Measurements from ENCODE around the gene POLL.
"Not testable (repeated sequence)": the region's sequence is repeated elsewhere in the genome, so short reads cannot be mapped to it uniquely, and the experiment has no call there.

The POLL gene

DNA sequence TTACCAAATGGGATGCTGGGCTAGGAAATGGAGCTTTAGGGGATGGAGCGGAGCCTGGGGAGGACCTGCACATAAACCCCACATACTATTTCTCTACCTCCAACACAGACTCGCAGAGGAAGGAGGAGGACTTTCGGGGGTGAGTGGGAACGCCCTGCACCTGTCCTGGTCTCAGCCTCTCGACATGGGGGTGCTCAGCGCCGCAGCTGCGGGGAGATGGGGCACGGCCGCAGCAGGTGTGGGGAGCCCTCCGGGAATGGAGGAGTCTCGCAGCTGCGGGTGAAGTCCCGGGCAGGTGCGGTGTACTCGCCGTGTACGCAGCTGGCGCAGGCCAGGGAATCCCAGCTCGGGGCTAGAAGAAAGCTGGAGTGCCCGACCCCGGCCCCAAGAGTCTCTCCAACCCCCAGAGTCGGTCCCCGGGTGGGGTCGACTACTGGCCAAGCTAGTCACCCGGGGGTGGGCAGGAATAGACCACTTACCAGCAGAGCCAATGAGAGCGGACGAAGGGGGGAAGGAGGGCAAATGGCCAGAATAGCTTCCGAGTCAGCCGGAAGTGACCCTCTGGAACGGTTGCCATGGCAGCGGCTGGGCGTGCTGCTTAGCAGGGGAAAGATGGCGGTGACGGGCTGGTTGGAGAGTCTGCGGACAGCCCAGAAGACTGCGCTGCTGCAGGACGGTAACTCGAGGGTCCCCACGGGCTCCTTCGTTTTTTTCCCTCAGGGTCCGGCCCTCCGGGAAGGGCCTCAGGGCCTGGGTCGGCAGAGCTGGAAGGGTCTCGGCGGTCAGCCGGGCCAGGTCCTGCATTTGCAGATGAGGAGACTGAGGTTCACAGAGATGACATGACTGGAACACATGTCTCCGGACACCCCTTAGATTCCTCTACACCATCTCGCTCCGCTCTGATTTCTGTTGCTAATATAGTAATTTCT, at the start of gene POLL, which contains the start of gene DPCD:
POLL (minus strand) TSS at position 533 of the 929 bp plus-strand sequence. CDS start 897 bp downstream, outside the sequence.
DPCD (plus strand) TSS at position 597 of the 929 bp plus-strand sequence; CDS start at position 613, 16 bp downstream.
- peak; percentile 96 for DNase-seq (ENCODE audit: low spot score)

DNA sequence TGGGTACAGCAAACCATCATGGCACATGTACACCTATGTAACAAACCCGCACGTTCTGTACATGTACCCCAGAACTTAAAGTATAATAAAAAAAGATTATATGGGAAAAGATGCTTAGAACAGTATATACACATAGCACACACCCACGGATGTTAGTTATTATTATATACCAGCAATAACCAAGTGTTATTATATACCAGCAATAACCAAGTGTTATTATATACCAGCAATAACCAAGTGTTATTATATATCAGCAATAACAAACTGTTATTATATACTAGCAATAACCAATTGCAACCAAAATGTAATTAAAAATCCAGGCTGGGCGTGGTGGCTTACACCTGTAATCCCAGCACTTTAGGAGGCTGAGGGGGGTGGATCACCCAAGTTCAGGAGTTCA, 45.5 kb upstream of the POLL start:
- not testable (repeated sequence) for DNase-seq (ENCODE audit: low spot score)

DNA sequence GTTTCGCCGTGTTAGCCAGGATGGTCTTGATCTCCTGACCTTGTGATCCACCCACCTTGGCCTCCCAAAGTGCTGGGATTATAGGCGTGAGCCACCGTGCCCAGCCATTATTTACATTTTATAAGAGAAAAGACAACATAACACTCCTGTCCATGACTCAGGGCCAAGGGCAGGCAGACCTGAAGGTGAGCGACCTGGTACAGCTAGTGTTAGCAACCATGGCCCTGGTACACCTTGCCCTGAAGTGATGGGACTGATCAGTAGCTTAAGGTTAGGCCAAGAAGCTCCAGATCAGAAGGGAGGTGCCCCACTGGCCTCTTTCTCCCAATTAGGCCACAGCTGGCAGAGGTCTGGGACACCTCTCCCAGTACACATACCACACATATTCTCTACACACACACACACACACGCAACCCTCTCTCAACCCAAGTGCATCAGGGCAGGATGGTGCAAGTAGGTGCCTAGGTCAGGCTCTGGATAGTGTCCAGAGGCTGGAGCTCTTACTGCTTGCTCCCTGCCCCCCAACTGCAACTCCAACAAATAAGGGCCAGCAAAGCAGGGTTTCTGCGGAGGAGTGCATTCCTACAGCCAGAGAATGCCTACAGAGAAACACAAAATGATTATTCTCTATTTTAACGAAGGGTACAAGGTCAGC, 43.9 kb upstream of the POLL start:
- no peak for DNase-seq (ENCODE audit: low spot score)

DNA sequence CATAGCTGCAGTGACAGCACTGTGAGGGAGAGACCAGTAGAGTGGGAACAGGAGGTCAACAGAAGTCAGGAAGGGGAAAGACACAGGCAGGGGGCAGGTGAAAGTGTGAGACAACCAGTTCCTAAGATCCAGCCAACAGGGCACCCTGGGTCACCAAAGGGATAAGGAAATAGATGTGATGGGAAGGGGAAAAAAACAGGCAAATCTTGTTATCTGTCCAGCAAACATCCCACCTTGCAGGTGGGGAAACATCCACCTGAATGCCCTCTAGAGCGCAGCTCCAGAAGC, 42.5 kb upstream of the POLL start:
- no peak for DNase-seq (ENCODE audit: low spot score)

DNA sequence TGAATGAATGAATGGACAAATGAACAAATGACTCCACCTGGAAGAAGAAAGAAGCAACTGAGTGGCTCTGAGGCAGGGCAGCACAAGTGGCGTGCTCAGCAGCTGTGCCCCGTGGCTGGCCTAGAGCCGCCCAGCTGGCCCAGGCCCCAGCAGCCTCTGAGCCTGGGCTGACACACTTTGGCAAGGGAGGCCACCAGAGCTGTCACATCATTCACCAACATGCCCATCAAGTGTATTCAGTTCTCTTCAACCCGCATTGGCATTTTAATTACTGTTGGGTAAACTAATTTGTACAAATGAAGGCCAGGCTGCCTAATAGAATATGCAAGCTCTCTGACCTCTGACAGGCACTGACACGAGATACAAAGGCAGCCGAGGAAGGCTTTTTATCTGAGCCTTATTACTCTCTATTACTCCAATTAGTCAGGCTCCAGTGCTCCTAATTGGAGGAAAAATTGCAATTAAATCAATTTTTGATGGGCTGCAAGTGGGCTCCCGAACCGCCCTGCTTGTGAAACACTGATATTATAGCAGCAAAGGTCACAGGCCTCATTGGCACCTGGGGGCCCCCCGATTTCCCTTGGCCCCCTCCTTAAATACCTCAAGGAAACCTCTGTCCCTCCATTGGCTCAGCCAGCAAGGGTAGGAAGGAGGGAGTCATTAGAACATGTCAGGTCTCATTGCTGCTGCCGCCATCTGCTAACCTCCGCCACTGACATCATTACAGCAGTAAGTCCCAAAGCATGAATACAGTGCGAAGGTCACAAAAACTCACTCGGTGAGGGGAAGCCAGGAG, 42.0 kb upstream of the POLL start:
- DNase-seq (ENCODE audit: low spot score): no peak

DNA sequence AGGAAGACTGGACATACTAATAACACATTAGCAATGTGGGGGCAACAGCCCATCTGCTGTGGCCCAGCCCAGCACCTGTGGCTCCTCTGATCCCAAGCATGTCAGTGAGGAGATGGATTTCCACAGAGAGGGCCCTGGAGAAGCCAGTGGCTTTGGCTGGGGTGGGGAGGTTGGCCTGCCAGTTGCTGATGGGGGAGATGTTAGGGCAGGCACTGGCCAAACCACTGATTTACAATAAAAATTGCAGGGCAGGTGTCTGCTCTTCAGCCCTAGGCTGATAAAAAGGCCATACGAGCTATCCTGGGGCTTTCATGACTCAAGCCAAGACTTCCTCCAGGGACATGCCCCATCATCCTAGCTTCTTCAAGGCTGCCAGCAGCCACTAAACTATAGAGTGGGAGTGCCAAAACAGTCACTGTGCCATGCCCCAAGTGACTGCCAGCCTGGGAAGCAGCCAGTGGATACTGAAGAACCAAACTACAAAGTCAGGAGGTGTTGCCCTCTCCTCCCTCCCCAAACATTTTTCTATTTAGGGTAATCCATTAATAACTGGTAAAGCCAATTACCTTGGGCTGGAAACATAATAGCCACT, 37.9 kb upstream of the POLL start:
- no peak for DNase-seq (ENCODE audit: low spot score)

DNA sequence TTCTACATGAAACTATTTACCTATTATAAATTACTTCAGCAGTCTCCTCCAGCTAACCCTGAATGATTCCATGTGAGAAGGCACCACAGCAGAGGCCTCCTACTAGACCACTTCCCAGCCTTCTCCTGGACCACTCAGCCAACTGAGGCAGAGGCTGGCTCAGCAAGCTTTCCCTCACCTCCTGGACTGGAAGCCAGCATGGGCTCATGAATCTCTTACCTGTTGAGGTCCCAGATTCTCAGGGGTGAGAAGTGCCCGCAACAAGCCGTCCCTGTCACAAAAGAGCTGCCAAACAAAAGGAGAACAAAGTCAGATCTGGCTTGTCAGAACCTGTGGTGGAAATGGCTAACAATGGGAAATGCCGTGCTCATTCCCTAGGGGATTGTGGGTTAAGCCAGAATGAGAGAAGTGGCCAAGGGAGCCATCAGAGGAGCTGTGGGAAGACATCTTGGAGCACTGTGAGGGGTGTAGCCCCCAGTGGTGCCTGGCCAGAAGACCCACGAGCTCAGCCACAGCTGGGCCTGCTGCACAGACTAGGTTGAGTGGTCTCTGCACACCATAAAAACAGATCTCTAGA, 36.6 kb upstream of the POLL start:
- DNase-seq (ENCODE audit: low spot score): no peak

DNA sequence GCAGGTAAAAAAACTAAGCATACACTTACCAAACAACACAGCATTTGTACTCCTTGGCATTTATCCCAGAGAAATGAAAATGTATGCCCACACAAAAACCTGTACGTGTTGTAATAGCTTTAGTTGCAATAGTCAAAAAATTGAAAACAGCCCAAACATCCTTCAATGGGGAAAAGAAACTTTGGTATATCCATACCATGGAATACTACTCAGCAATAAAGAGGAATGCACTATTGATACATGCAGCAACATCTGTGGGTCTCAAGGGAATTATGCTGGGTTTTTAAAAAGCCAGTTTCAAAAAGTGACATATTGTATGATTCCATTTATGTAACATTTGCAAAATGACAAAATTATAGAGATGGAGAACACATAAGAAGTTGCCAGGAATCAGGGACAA, 35.5 kb upstream of the POLL start:
- DNase-seq (ENCODE audit: low spot score): no peak

DNA sequence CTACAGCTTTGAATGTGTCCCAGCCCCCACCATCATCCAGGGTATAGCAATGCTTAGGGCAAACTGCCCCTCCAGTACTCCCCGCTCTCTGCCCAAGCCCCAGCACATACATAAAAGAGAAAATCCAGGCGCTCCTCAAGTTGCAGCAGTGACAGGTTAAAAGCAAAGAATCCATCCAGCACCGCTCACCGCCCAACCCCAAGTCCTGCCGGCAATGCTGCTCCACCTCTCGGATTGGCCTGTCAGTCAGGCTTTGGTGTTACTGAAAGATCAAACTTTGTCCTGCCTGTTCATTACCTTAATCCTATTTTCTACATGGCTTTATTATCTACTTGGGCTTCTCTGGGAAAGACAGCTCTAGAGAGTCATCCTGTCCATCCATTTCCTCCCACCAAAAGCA, 31.9 kb upstream of the POLL start:
- DNase-seq (ENCODE audit: low spot score): no peak

DNA sequence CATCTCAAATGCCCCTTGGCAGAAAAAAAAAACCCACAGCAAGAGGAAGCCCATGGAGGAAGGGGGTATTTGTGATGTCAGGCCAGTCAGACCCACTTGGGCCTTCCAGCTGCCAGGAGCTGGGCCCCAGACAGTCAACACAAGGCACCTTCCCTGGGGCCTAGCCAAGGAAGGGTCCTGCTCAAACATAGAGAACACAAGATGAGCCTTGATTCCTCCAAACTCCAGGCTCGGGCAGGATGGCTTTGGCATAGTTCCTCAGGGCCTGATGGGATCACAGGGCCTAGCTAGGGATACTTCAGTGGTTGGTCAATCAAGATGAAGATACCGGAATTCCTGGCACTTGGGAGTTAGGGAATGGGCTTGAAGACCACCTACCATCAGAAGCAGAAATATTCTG, 30.8 kb upstream of the POLL start:
- DNase-seq (ENCODE audit: low spot score): no peak

DNA sequence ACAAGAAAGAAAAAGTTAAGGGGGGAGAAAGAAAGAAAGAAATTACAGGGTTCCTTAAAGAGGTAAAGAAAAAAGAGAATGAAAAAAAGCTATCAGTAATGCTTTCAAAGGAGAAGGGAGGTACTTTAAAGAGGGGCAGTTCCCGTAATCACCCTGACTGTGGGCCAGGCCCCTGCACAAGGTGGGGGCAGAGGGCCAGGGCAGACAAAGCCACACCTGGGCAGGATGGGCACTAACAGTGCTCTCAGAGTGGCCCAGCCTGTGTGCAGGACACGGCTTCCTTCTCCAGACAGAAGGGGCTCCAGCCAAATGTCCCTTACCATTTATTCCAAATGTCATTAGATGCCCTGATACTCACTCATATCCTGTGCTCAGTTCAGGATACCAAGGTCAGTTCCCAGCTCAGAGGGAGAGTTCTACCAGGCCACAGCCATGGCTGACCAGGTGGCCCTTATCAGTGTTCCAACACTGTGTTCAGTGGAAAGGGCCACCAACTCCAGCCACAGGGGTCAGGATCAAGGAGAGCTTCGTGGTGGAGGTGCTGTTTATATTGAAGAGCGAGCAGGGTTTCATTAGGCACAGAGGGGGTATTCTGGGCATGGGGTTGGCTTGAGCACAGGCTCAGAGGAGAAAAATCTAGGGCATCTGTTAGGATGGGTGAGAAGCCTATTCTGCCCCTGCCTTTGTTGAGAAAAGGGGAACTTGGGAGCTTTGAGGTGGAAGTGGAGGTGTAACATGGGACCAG, 29.9 kb upstream of the POLL start:
- DNase-seq (ENCODE audit: low spot score): no peak

DNA sequence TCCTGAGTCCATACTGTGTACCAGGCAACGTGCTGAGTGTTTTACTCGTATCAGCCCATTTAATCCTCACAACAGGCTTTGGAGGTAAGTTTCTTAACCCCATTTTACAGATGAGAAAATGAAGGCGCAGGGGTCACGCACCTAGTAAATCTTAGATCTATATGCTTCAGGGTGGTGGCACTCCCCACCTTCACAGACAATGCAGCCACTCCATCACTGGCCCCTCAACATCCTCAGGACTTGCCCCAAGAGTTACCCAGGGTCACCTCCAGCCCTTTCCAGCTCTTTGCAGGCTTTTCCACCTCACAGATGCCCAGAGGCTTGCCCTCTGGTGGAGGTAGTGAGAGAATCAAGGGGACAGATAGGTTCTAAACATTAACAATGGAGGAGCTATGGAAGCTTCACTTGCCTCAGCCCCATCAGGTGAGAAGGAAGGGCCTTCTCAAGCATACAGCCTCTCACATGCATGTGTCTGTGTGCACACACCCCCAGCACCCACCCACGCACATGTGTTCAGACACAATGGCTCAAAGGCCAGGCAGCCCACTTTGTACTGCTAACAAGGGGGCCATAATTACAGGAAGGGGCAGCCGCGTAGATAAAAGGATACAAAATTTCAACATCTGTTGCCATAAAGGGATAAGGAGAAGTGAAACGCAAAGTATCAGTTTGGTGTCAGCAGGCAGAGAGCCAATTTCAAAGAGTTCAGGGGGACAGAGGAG, 29.2 kb upstream of the POLL start:
- no peak for DNase-seq (ENCODE audit: low spot score)

DNA sequence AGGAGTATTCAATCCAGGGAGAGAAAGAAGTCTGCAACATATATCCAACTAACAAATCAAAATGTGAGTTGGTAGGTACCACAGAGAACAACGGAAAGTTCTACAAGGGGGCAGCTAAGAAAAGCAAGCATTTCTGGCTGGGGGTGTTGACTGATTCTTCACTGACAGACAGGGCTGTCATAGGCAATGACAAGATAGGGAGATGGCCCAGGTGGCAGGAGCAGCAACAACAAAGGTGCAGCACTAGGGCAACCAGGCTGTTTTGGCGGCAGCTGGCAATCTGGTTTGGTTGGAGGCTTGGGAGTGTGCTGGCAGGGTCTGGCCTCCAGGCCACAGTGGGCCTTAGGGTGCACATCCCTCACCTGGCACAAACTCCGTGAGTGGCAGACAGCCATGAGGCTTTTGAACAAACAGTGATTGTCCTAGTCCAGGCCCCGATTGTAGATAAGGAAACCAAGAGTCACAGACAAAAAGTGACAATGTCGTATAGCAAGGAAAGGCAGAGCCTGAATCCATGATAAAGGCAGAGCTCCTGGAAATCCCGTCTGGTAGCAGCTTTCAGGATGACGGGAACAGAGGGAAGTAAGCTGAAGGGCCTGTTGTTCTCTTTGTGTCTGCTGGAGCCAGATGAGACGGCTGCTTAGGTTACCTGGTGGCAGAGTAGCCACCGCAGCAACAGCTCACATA, 28.5 kb upstream of the POLL start:
- no peak for DNase-seq (ENCODE audit: low spot score)

DNA sequence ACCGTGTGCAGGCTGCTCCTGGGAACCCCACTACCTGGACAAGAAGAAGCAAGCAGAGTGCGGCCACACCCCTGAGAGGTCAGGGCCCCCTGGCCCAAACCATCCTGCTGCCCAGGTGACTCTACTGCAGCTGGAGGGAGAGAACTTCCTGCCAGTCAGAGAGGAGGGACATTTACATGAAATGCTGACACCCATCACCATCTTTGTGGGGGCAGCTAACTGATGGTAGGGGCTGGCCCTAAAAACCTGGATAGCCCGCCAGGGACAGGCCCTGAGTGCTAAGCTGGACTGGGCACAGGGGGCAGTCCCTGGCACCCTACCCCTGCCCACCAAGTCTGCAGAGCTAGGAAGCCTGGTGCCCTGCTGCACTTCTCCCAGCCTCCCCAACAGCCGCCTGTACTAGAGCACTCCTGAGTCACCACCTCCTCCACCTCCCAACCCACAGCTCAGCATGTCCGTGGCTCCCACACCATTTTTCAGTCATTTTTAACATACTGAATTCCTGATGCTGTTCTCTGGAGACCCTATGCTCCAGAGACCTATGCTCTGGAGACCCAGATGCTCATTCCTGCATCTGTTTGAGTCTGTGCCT, 27.6 kb upstream of the POLL start:
- DNase-seq (ENCODE audit: low spot score): no peak

DNA sequence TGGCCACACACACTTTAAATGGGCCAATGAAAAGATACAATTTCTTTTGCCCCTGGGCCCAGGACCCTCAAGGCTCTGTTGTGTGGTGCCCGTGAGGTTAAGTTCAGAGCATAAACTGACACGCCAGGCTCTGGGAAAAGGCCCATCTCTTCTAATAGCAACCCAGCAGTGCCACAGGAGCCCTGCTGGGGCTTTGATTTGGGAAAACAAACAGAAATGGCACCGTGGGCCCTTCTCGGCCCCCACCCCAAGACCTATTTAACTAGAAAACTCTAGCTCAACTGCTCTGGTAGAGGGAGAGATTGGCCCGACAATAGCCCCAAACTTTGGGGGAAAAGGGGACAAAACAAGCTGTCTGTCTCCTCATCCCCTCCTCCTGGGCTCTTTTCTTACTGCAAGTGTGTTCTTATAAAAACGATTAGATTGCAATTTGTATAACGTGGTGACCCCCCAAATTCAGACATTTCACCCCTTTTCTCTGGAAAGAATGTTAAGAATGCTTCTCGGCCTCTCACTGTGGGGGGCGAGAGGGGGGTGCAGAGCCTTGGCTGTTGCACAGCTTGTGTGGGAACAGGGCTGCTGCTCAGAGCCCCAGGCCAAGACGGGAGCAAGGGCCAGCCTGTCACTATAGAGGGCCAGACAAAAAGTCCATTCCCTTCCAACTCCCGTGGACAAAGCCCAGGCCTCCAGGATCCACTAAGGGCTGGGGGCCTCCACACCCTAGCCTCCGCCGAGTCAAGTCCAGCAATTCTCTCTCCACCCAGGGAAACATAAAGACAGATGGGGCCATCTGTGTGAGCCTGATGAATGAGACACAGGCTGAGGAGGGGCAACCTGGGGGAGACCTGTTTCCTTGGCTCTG, 26.8 kb upstream of the POLL start:
- DNase-seq (ENCODE audit: low spot score): no peak

DNA sequence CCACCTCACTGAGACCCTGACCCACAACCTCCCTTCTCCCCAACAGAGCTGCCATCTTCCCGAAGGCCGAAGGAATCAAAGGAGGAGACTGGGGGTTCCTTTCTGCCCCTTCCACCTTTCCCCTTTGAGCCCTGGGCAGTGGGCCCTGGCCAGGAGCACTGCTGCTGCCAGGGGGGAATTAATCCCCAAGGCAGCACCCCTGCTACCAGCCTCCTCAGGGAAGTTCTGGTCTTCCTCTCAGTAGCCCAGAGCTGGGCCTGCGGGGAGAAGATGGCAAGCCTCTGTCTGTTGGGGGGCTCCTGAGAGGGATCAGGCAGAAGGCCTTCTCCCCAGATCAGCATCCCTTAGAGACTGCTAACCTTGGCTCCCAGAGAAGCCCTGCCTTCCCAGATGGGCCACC, 25.6 kb upstream of the POLL start:
- no peak for DNase-seq (ENCODE audit: low spot score)

DNA sequence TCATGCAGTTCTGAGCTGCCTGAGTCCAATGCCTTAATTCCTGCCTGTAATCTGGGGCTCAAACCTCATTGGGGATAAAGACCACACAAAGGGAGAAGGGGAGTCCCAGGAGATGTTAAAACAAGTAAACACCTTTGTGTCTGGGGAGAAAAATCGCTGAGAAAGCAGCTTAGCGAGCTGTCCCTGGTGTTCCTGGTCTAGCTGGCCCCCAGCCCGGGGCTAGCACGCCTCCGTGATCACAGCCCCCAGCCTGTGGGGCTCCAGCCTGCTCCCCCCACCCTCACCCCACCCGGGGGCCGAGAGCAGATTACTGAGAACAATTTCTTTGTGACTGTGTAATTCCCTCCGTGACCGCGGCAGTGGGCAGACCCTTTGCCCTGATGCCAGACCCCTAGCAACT, 24.8 kb upstream of the POLL start:
- no peak for DNase-seq (ENCODE audit: low spot score)

DNA sequence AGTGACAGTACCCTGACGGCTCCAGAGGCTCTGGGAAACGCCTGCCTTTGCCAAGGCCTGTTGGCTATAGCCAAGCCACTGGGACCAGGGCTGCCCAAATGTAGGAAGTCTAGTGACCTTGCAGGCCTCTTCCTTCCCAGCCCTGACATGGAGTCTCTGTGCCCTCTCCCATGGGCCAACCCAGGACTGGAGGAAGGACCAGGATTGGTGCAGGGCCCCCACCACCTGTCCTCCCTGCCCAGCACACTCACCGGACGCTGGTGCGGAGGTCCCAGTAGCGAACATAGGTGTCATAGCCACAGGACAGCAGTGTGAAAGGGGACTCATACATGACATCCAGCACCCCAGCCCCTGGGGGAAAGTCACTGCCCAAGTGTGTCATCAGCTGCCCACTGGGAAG, 24.0 kb upstream of the POLL start:
- no peak for DNase-seq (ENCODE audit: low spot score)

Measured in hematopoietic multipotent progenitor cell treated with erythropoietin and hydrocortisone succinate and interleukin-3 and kit ligand, for 15 days (in vitro differentiated cells).